SK-N-SH (cell line): ENCODE measurements around the gene UMODL1. TPM values are rescaled to one million over a fixed set of nuclear protein-coding genes. Genes with fewer than 3 reads are reported as not detected.

Experiments used
- CTCF ChIA-PET: fragments of 300-600, 350-600 bp; formaldehyde crosslinking; extraction: SDS; loops from one replicate; lab custom pipeline; 2021; lab: Yijun Ruan, JAX
- POLR2A ChIA-PET: fragments of 350-600 bp; sonication (Branson Sonifier 250); formaldehyde crosslinking; extraction: SDS; loops from one replicate; lab custom pipeline; 2020; ENCODE audit warnings: antibody characterized with exemption, inconsistent platforms; lab: Yijun Ruan, JAX
- DNase-seq: peaks from one replicate; pipeline ENCODE4 v3.0.0; 2012
- H2AFZ ChIP-seq: fragments of 200-600 bp; sonication (generic); 2 replicates; pipeline ENCODE4 v1.8.1; 2016; ENCODE audit warnings: antibody characterized with exemption, mild to moderate bottlenecking, low read depth
- H3F3A ChIP-seq: fragments of 200-600 bp; sonication (generic); replicated peaks from 2 replicates; pipeline ENCODE3; 2016; ENCODE audit warnings: antibody characterized with exemption, mild to moderate bottlenecking; ENCODE audit not compliant: insufficient read depth
- H3K27ac ChIP-seq, 2 experiments: fragments of 200-500 bp in 1 of 2; fragments of 200-600 bp in 1 of 2; sonication (Bioruptor generic) in 1 of 2; sonication (generic), shearing (Covaris generic) in 1 of 2; 2 replicates each; pipeline versions ENCODE4 v1.5.1 to v1.6.1; 2014 to 2016; ENCODE audit warnings: low read depth in 2 of 2, inconsistent platforms in 1 of 2, low read length in 1 of 2, mild to moderate bottlenecking in 1 of 2, mixed read lengths in 1 of 2
- H3K27me3 ChIP-seq: fragments of 200-600 bp; sonication (generic), shearing (Covaris generic); 2 replicates; pipeline ENCODE4 v1.6.1; 2016; ENCODE audit warnings: mixed run types; ENCODE audit not compliant: insufficient read depth
- H3K36me3 ChIP-seq, 2 experiments: fragments of 200-500 bp in 1 of 2; fragments of 200-600 bp in 1 of 2; sonication (Bioruptor generic) in 1 of 2; sonication (generic) in 1 of 2; replicated peaks in 1 of 2; 2 replicates each; pipeline versions ENCODE3 to v1.5.1; 2014 to 2016; ENCODE audit warnings: low read length in 1 of 2, mild to moderate bottlenecking in 1 of 2; ENCODE audit not compliant: insufficient read depth in 2 of 2, control insufficient read depth in 1 of 2
- H3K4me1 ChIP-seq, 2 experiments: fragments of 200-500 bp in 1 of 2; fragments of 200-600 bp in 1 of 2; sonication (Bioruptor generic) in 1 of 2; sonication (generic), shearing (Covaris generic) in 1 of 2; 2 replicates each; pipeline versions ENCODE4 v1.5.1 to v1.6.1; 2014 to 2016; ENCODE audit warnings: low read depth in 1 of 2, low read length in 1 of 2, mixed run types in 1 of 2; ENCODE audit not compliant: insufficient read depth in 2 of 2, control insufficient read depth in 1 of 2
- H3K4me2 ChIP-seq: fragments of 200-600 bp; sonication (generic), shearing (Covaris generic); 2 replicates; pipeline ENCODE4 v1.6.1; 2017; ENCODE audit warnings: mixed run types
- H3K4me3 ChIP-seq, 2 experiments: fragments of 200-500 bp in 1 of 2; fragments of 200-600 bp in 1 of 2; sonication (Bioruptor generic) in 1 of 2; sonication (generic), shearing (Covaris generic) in 1 of 2; 2 replicates each; pipeline versions ENCODE4 v1.5.1 to v1.8.1; 2014 to 2016; ENCODE audit warnings: low read depth in 2 of 2, inconsistent platforms in 1 of 2, low read length in 1 of 2, mild to moderate bottlenecking in 1 of 2, mixed read lengths in 1 of 2, moderate library complexity in 1 of 2
- H3K79me2 ChIP-seq: fragments of 200-600 bp; sonication (generic); 2 replicates; pipeline ENCODE4 v1.8.1; 2017; ENCODE audit warnings: mild to moderate bottlenecking; ENCODE audit not compliant: insufficient read depth
- H3K9ac ChIP-seq: fragments of 200-600 bp; sonication (generic); 2 replicates; pipeline ENCODE4 v1.6.1; 2017; ENCODE audit warnings: mixed run types
- H3K9me2 ChIP-seq: fragments of 200-600 bp; sonication (generic); 2 replicates; pipeline ENCODE4 v1.6.1; 2017; ENCODE audit warnings: mixed run types
- H3K9me3 ChIP-seq: fragments of 200-600 bp; sonication (generic); 2 replicates; pipeline ENCODE4 v1.6.1; 2017; ENCODE audit warnings: mixed run types, mild to moderate bottlenecking, moderate library complexity
- H4K20me1 ChIP-seq: fragments of 200-600 bp; sonication (generic); 2 replicates; pipeline ENCODE4 v1.6.1; 2017; ENCODE audit warnings: mild to moderate bottlenecking, mixed run types; ENCODE audit not compliant: insufficient read depth
- ELF1 ChIP-seq: IDR thresholded peaks from 2 replicates; pipeline ENCODE4 v1.4.0; 2012
- EP300 ChIP-seq, 2 experiments: IDR thresholded peaks; 2 replicates each; pipeline versions ENCODE4 v1.4.0 to v1.6.1; 2012; ENCODE audit warnings: borderline replicate concordance in 1 of 2, low read depth in 1 of 2, low read length in 1 of 2
- GATA2 ChIP-seq: sonication (generic); formaldehyde crosslinking; IDR thresholded peaks from 2 replicates; pipeline ENCODE4 v1.5.0; 2020; ENCODE audit warnings: mild to moderate bottlenecking, missing genetic modification reagents
- IRF3 ChIP-seq: fragments of 150-350 bp; IDR thresholded peaks from 2 replicates; pipeline ENCODE4 v1.6.1; 2016; ENCODE audit warnings: mild to moderate bottlenecking, low read depth, low read length
- RAD21 ChIP-seq: IDR thresholded peaks from 2 replicates; pipeline ENCODE4 v1.6.1; 2012; ENCODE audit warnings: mild to moderate bottlenecking, low read length
- RCOR1 ChIP-seq: fragments of 150-350 bp; IDR thresholded peaks from 2 replicates; pipeline ENCODE4 v1.6.1; 2017; ENCODE audit warnings: antibody characterized with exemption, low read length
- RFX5 ChIP-seq: IDR thresholded peaks from 2 replicates; pipeline ENCODE4 v1.6.1; 2012; ENCODE audit warnings: mild to moderate bottlenecking, improper control_type of control experiment, low read length
- RXRA ChIP-seq: IDR thresholded peaks from 2 replicates; pipeline ENCODE4 v1.4.0; 2012; ENCODE audit warnings: low read depth, mild to moderate bottlenecking, borderline replicate concordance
- TEAD4 ChIP-seq: IDR thresholded peaks from 2 replicates; pipeline ENCODE4 v1.4.0; 2012; ENCODE audit warnings: mild to moderate bottlenecking, borderline replicate concordance; ENCODE audit not compliant: insufficient read depth
- YY1 ChIP-seq: IDR thresholded peaks from 2 replicates; pipeline ENCODE4 v1.4.0; 2012; ENCODE audit warnings: low read depth, mild to moderate bottlenecking
- WGBS: methylation state at CpG from one replicate; pipeline ENCODE4 v1.1.6; 2017; ENCODE audit warnings: low lambda C conversion rate; 5-methylcytosine and 5-hydroxymethylcytosine counted together
- polyA plus RNA-seq, 3 experiments: library from polyadenylated mRNA; depleted of rRNA; stranded (reverse); fragments of >200 nt; gene quantifications; 2 replicates each; pipeline ENCODE4 v1.2.3, GENCODE V29; 2012
- TF ChIP-seq, protein P1 (sequence below): fragments of 200-600 bp; sonication (generic); IDR thresholded peaks from 2 replicates; pipeline ENCODE4 v1.6.1; 2017; ENCODE audit warnings: antibody characterized with exemption, mild to moderate bottlenecking, moderate library complexity
- TF ChIP-seq, protein P2 (sequence below): IDR thresholded peaks from 2 replicates; pipeline ENCODE4 v1.6.1; 2012; ENCODE audit warnings: mild to moderate bottlenecking, low read depth, low read length, moderate library complexity
- TF ChIP-seq, protein P3 (sequence below): IDR thresholded peaks from 2 replicates; pipeline ENCODE4; 2012

Gene UMODL1
- polyA plus RNA-seq, 1 of the 3 experiments (the other 2 are of a cell fraction), result not detected

GRCh38 chr21:42127164-42128150 is 56.3 kb downstream of the UMODL1 start (continued):
- no peak for TF ChIP-seq RAD21

GRCh38 chr21:42129300-42130266 is 58.5 kb downstream of the UMODL1 start:
- H3F3A ChIP-seq, result no peaks in the 10 kb centered on the region
- no peak overlapping the region for H3K9ac ChIP-seq
- H4K20me1 ChIP-seq, result no peaks in the 10 kb centered on the region
- WGBS, result 47% methylated on average over 11 of the region's 11 CpGs
- H3K9me3 ChIP-seq, result no peaks in the 10 kb centered on the region
- no peaks in the 10 kb centered on the region for H3K4me1 ChIP-seq
- H3K4me3 ChIP-seq, result no peak overlapping the region
- peaks cover 9% of the 10 kb centered on the region; the same call in 1 of the 2 replicates for H3K27me3 ChIP-seq
- no peaks in the 10 kb centered on the region for H3K9me2 ChIP-seq
- POLR2A ChIA-PET, result no interaction called here
- no peak for DNase-seq
- no peaks in the 10 kb centered on the region for H3K79me2 ChIP-seq
- CTCF ChIA-PET, result interaction anchor here (1.1 to 2.5 kb wide), 5 partner anchors 13 to 313 kb away, joined by 4 to 17 read pairs (median 5); no protein-coding TSS in a partner anchor
- H3K4me2 ChIP-seq, result no peak overlapping the region
- H3K27ac ChIP-seq, result no peak overlapping the region
- H2AFZ ChIP-seq, result no peak overlapping the region
- H3K36me3 ChIP-seq, result no peaks in the 10 kb centered on the region
- TF ChIP-seq RAD21 (no peak), RFX5 (no peak), RXRA (no peak), RCOR1 (no peak), ELF1 (no peak), TEAD4 (no peak), GATA2 (CRISPR knock-in tag) (no peak), YY1 (no peak), EP300 (IDR thresholded peaks at IDR 0.05; ENCODE audit: borderline replicate concordance in 1 of 2, low read depth in 1 of 2, low read length in 1 of 2) (no peak), IRF3 (no peak)
- TF ChIP-seq, protein P1, sequence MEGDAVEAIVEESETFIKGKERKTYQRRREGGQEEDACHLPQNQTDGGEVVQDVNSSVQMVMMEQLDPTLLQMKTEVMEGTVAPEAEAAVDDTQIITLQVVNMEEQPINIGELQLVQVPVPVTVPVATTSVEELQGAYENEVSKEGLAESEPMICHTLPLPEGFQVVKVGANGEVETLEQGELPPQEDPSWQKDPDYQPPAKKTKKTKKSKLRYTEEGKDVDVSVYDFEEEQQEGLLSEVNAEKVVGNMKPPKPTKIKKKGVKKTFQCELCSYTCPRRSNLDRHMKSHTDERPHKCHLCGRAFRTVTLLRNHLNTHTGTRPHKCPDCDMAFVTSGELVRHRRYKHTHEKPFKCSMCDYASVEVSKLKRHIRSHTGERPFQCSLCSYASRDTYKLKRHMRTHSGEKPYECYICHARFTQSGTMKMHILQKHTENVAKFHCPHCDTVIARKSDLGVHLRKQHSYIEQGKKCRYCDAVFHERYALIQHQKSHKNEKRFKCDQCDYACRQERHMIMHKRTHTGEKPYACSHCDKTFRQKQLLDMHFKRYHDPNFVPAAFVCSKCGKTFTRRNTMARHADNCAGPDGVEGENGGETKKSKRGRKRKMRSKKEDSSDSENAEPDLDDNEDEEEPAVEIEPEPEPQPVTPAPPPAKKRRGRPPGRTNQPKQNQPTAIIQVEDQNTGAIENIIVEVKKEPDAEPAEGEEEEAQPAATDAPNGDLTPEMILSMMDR, result no peak
- TF ChIP-seq, protein P2, sequence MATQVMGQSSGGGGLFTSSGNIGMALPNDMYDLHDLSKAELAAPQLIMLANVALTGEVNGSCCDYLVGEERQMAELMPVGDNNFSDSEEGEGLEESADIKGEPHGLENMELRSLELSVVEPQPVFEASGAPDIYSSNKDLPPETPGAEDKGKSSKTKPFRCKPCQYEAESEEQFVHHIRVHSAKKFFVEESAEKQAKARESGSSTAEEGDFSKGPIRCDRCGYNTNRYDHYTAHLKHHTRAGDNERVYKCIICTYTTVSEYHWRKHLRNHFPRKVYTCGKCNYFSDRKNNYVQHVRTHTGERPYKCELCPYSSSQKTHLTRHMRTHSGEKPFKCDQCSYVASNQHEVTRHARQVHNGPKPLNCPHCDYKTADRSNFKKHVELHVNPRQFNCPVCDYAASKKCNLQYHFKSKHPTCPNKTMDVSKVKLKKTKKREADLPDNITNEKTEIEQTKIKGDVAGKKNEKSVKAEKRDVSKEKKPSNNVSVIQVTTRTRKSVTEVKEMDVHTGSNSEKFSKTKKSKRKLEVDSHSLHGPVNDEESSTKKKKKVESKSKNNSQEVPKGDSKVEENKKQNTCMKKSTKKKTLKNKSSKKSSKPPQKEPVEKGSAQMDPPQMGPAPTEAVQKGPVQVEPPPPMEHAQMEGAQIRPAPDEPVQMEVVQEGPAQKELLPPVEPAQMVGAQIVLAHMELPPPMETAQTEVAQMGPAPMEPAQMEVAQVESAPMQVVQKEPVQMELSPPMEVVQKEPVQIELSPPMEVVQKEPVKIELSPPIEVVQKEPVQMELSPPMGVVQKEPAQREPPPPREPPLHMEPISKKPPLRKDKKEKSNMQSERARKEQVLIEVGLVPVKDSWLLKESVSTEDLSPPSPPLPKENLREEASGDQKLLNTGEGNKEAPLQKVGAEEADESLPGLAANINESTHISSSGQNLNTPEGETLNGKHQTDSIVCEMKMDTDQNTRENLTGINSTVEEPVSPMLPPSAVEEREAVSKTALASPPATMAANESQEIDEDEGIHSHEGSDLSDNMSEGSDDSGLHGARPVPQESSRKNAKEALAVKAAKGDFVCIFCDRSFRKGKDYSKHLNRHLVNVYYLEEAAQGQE, result no peak
- TF ChIP-seq, protein P3, sequence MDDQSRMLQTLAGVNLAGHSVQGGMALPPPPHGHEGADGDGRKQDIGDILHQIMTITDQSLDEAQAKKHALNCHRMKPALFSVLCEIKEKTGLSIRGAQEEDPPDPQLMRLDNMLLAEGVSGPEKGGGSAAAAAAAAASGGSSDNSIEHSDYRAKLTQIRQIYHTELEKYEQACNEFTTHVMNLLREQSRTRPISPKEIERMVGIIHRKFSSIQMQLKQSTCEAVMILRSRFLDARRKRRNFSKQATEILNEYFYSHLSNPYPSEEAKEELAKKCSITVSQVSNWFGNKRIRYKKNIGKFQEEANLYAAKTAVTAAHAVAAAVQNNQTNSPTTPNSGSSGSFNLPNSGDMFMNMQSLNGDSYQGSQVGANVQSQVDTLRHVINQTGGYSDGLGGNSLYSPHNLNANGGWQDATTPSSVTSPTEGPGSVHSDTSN, result no peak
- TF ChIP-seq, all 33 proteins: peak for 0
